GM10248 (cell line): ENCODE data around the gene LRRC4C.

Source experiments
- CTCF ChIA-PET: fragments of 300-600 bp; sonication (Branson Sonifier 250); formaldehyde crosslinking; extraction: SDS; loops from one replicate; lab custom pipeline; 2021; ENCODE audit warnings: antibody characterized with exemption; lab: Yijun Ruan, JAX
- POLR2A ChIA-PET: fragments of 350-650 bp; sonication (Branson Sonifier 250); formaldehyde crosslinking; extraction: SDS; loops from one replicate; lab custom pipeline; 2020; ENCODE audit warnings: antibody characterized with exemption; lab: Yijun Ruan, JAX
- DNase-seq: peaks from one replicate; pipeline ENCODE4 v3.0.0; 2012; ENCODE audit errors: extremely low spot score
- CTCF ChIP-seq: IDR thresholded peaks from 2 replicates; pipeline ENCODE4 v1.5.1; 2012; ENCODE audit warnings: mild to moderate bottlenecking, low read depth; ENCODE audit errors: extremely low read depth, missing control alignments, control extremely low read depth

Gene LRRC4C

GRCh38 chr11:41189701-41190436 lies 269.6 kb downstream of the LRRC4C start:
- ChIA-PET CTCF (interaction anchor here (1.3 kb wide), 1 partner anchor 11 kb away, joined by 5 read pairs; no protein-coding TSS in a partner anchor), POLR2A (no interaction called here)
- no peak for DNase-seq
- TF ChIP-seq CTCF = no peak

GRCh38 chr11:41177791-41178190 lies 281.7 kb downstream of the LRRC4C start:
- CTCF ChIA-PET = no interaction called here
- DNase-seq = no peak
- TF ChIP-seq CTCF = no peak
- POLR2A ChIA-PET = no interaction called here

- CTCF ChIA-PET = interaction anchor here (1.0 kb wide), 1 partner anchor 12 kb away, joined by 3 read pairs; no protein-coding TSS in a partner anchor
- POLR2A ChIA-PET = no interaction called here
- TF ChIP-seq CTCF = no peak
- no peak for DNase-seq
Measured at GRCh38 chr11:41175304-41175972, 284.0 kb downstream of the LRRC4C start.

GRCh38 chr11:41146326-41146725 lies 313.1 kb downstream of the LRRC4C start:
- ChIA-PET CTCF (no interaction called here), POLR2A (no interaction called here)
- DNase-seq = no peak
- no peak for TF ChIP-seq CTCF

GRCh38 chr11:41145420-41145819 lies 314.0 kb downstream of the LRRC4C start:
- ChIA-PET POLR2A (no interaction called here), CTCF (no interaction called here)
- TF ChIP-seq CTCF = no peak
- no peak for DNase-seq

- ChIA-PET POLR2A (no interaction called here), CTCF (no interaction called here)
- no peak for DNase-seq
- TF ChIP-seq CTCF = no peak
Measured at GRCh38 chr11:41134971-41135370, 324.5 kb downstream of the LRRC4C start.
